OCI-LY1 (cell line): ENCODE measurements around the gene NODAL.

Experiments used
- H2AFZ ChIP-seq: fragments of 200-600 bp; sonication (generic), shearing (Covaris generic); 2 replicates; pipeline ENCODE4 v1.6.0; 2014; ENCODE audit warnings: antibody characterized with exemption, mild to moderate bottlenecking, low read length
- H3F3A ChIP-seq: fragments of 200-600 bp; sonication (generic), shearing (Covaris generic); 2 replicates; pipeline ENCODE4 v1.6.0; 2014; ENCODE audit warnings: mild to moderate bottlenecking, antibody characterized with exemption, low read length, moderate library complexity; ENCODE audit not compliant: insufficient read depth
- H3K27ac ChIP-seq: fragments of 200-600 bp; sonication (generic); 2 replicates; pipeline ENCODE4 v1.5.1; 2014; ENCODE audit warnings: low read length, mixed run types, mild to moderate bottlenecking, low read depth; ENCODE audit not compliant: poor library complexity, severe bottlenecking
- H3K27me3 ChIP-seq: fragments of 200-600 bp; sonication (generic); 2 replicates; pipeline ENCODE4 v1.6.0; 2014; ENCODE audit warnings: antibody characterized with exemption, mild to moderate bottlenecking, low read length, moderate library complexity; ENCODE audit not compliant: insufficient read depth
- H3K36me3 ChIP-seq: fragments of 200-600 bp; sonication (generic); 2 replicates; pipeline ENCODE4 v1.6.1; 2014; ENCODE audit warnings: mild to moderate bottlenecking, antibody characterized with exemption, low read length, moderate library complexity, mixed read lengths; ENCODE audit not compliant: insufficient read depth
- H3K4me1 ChIP-seq: fragments of 200-600 bp; sonication (generic); 2 replicates; pipeline ENCODE4 v1.5.1; 2014; ENCODE audit warnings: mild to moderate bottlenecking, low read length, moderate library complexity; ENCODE audit not compliant: insufficient read depth, severe bottlenecking
- H3K4me2 ChIP-seq: fragments of 200-600 bp; sonication (generic), shearing (Covaris generic); 2 replicates; pipeline ENCODE4 v1.6.1; 2014; ENCODE audit warnings: low read length
- H3K4me3 ChIP-seq: fragments of 200-600 bp; sonication (generic); 2 replicates; pipeline ENCODE4 v1.5.1; 2014; ENCODE audit warnings: low read length, low read depth, mild to moderate bottlenecking, mixed read lengths; ENCODE audit not compliant: poor library complexity, severe bottlenecking
- H3K79me2 ChIP-seq: fragments of 200-600 bp; shearing (Covaris generic); 2 replicates; pipeline ENCODE4 v1.6.1; 2016; ENCODE audit warnings: mixed run types, low read length, mixed read lengths; ENCODE audit not compliant: insufficient read depth
- H3K9ac ChIP-seq: fragments of 200-600 bp; sonication (generic), shearing (Covaris generic); 2 replicates; pipeline ENCODE4 v1.6.1; 2014; ENCODE audit warnings: mild to moderate bottlenecking, low read length, mixed read lengths
- H3K9me2 ChIP-seq: fragments of 200-600 bp; sonication (generic), shearing (Covaris generic); 2 replicates; pipeline ENCODE4 v1.6.1; 2014; ENCODE audit warnings: low read depth, mild to moderate bottlenecking, low read length, mixed read lengths
- H3K9me3 ChIP-seq: fragments of 200-600 bp; shearing (Covaris generic); 2 replicates; pipeline ENCODE4 v1.6.1; 2014; ENCODE audit warnings: low read length, mixed read lengths
- H4K20me1 ChIP-seq: fragments of 200-600 bp; sonication (generic), shearing (Covaris generic); 2 replicates; pipeline ENCODE4 v1.6.0; 2016; ENCODE audit warnings: mild to moderate bottlenecking, low read length; ENCODE audit not compliant: insufficient read depth
- EZH2 ChIP-seq: fragments of 200-600 bp; sonication (generic), shearing (Covaris generic); IDR thresholded peaks from 2 replicates; pipeline ENCODE4 v1.8.0; 2017; ENCODE audit warnings: borderline replicate concordance, mixed run types, mild to moderate bottlenecking, antibody characterized with exemption, low read length, moderate library complexity, mixed read lengths
- TF ChIP-seq, protein P1 (sequence below): fragments of 200-600 bp; sonication (generic), shearing (Covaris generic); IDR thresholded peaks from 2 replicates; pipeline ENCODE4 v1.5.1; 2017; ENCODE audit warnings: mild to moderate bottlenecking, antibody characterized with exemption, low read length, moderate library complexity, mixed read lengths

NODAL gene

DNA sequence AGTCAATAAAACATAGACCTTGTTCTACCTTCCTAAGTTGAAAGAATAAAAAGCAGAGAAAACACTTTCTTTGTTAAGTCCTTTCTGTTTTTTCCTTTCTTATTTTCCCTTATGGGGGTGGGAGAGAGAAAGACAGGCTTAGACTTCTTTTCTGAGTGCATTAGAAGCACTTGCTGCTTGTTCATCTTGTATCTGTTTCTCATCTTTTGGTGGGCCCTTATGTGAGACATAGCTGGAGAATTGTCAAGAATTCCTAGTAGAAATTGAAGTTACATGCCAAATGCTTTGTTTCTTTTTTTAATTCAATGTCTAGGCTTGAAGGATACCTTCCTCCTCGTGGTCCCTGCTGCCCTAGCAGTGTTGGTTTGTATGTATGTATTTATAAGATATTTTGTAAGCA lies 30.9 kb downstream of the NODAL start:
- Histone ChIP-seq H3K9me3 (no peaks in the 10 kb centered on the region), H4K20me1 (no peaks in the 10 kb centered on the region), H3K27ac (no peak overlapping the region), H3K27me3 (no peaks in the 10 kb centered on the region), H3K9me2 (no peaks in the 10 kb centered on the region), H3K36me3 (peaks cover 30% of the 10 kb centered on the region), H3K4me3 (no peak overlapping the region), H3F3A (no peaks in the 10 kb centered on the region), H3K4me1 (peaks cover 10% of the 10 kb centered on the region), H3K9ac (no peak overlapping the region), H2AFZ (no peak overlapping the region), H3K79me2 (peaks cover 61% of the 10 kb centered on the region), H3K4me2 (no peak overlapping the region)
- TF ChIP-seq, protein P1, sequence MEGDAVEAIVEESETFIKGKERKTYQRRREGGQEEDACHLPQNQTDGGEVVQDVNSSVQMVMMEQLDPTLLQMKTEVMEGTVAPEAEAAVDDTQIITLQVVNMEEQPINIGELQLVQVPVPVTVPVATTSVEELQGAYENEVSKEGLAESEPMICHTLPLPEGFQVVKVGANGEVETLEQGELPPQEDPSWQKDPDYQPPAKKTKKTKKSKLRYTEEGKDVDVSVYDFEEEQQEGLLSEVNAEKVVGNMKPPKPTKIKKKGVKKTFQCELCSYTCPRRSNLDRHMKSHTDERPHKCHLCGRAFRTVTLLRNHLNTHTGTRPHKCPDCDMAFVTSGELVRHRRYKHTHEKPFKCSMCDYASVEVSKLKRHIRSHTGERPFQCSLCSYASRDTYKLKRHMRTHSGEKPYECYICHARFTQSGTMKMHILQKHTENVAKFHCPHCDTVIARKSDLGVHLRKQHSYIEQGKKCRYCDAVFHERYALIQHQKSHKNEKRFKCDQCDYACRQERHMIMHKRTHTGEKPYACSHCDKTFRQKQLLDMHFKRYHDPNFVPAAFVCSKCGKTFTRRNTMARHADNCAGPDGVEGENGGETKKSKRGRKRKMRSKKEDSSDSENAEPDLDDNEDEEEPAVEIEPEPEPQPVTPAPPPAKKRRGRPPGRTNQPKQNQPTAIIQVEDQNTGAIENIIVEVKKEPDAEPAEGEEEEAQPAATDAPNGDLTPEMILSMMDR, result no peak
- no peak for TF ChIP-seq EZH2

DNA sequence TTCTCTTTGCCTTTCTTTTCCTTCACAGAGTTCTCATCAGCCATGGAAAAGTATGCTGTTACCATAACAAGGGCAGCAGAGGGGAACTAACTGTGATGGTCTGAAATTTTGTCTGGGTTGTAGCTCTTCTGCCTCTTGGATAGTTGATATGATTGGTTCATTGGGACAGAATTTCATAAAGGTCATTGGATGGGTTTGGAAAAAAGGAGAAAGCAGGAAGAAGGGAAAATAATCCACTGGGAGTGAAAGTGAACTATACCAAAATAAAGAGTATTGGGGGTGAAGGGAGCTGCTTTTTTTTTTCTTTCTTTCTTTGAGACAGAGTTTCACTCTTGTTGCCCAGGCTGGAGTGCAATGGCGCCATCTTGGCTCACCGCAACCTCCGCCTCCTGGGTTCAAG lies 31.7 kb downstream of the NODAL start:
- no peak overlapping the region for H3K9ac ChIP-seq
- no peaks in the 10 kb centered on the region for H3K27me3 ChIP-seq
- peaks cover 16% of the 10 kb centered on the region for H3K4me1 ChIP-seq
- peaks cover 30% of the 10 kb centered on the region for H3K36me3 ChIP-seq
- TF ChIP-seq, protein P1, result no peak
- no peak for TF ChIP-seq EZH2
- H3K79me2 ChIP-seq, result peaks cover 67% of the 10 kb centered on the region
- H3F3A ChIP-seq, result no peaks in the 10 kb centered on the region
- H3K4me2 ChIP-seq, result no peak overlapping the region
- H2AFZ ChIP-seq, result no peak overlapping the region
- H3K9me3 ChIP-seq, result no peaks in the 10 kb centered on the region
- H4K20me1 ChIP-seq, result no peaks in the 10 kb centered on the region
- no peaks in the 10 kb centered on the region for H3K9me2 ChIP-seq
- no peak overlapping the region for H3K27ac ChIP-seq
- H3K4me3 ChIP-seq, result no peak overlapping the region

DNA sequence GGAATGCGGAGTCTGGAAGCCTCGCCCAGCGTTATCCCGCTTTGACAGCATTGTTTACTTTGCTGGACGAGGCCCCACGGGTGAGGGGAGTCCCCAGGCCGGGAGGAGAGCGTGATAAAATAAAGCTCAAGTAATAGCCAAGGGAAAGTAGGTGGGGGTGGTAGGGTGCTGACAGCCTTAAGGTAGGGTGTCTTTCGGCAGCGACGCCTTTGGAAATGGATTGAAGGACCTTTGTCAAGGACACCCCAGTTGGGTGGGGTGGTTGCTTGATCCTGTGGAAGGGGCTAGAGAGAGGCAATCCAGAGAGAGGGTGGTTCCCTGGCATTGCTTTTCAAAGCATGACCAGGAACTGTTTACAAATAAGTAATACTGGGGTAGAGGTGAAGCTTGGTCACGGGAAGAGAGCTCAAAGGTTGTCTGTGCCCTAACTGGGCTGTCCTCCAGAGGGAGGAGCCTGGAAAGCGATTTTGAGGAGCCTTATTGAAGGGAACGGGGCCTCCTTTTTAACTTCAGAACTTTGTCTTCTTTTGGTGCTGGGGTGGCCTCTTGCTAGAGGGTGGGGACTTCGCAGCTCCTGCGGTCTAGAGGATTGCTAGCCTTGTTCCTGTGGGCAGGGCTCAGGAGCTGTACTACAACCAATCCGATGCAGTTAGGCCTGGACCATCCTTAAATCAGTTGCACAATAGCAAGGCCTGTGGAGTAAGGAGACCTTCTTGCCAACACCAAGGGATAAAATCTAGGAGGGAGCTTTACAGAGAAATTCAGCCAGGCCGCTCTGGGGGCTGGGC lies 36.2 kb downstream of the NODAL start:
- no peaks in the 10 kb centered on the region for H3K9me3 ChIP-seq
- H3K36me3 ChIP-seq, result peaks cover 15% of the 10 kb centered on the region
- no peaks in the 10 kb centered on the region for H4K20me1 ChIP-seq
- no peaks in the 10 kb centered on the region for H3K9me2 ChIP-seq
- H3F3A ChIP-seq, result no peaks in the 10 kb centered on the region
- peaks cover 27% of the 10 kb centered on the region for H3K4me1 ChIP-seq
- peak overlapping the region; percentile 78 for H3K9ac ChIP-seq
- peaks cover 42% of the 10 kb centered on the region for H3K79me2 ChIP-seq
- no peak for TF ChIP-seq EZH2
- TF ChIP-seq, protein P1, result no peak
- no peak overlapping the region for H2AFZ ChIP-seq
- no peaks in the 10 kb centered on the region for H3K27me3 ChIP-seq
- H3K4me3 ChIP-seq, result peak overlapping the region; percentile 75
- peak overlapping the region; percentile 0 for H3K27ac ChIP-seq
- H3K4me2 ChIP-seq, result peak overlapping the region; percentile 95
